Stimulated activated naive CD8-positive, alpha-beta T cell treated with anti-CD3 and anti-CD28 coated beads, Interleukin-15, Interleukin-2, amounts not matched to agents 100 U/mL and 50 U/mL, for 24 hours (primary cell): ENCODE measurements around the gene CRYL1.

Experiments used
- ATAC-seq: fragments of 150-1000 bp; cut with Tn5 transposase; one replicate; pipeline ENCODE4 v1.10.0; 2021
- DNase-seq: peaks from one replicate; pipeline ENCODE4 v3.0.0; 2021

The CRYL1 gene

DNA sequence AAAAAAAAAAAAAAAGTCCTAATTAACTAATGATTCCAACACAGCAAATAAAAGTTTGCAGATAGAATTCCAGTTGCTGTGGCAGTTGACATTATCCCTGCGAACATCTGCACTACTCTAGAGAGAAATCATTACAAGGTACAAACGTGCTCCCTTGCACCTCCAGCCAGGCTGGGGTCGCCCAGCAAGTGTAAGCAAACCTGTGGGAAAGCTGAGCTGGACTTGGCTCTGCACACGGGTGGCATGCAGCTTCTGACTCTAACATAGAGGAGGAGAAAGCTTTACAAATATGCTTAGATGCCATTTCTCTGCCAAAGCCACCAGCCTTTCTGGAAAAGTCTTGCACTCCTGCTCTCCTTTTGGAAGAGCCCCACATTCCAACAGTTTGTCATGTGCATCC is 103.3 kb downstream of the CRYL1 start:
- DNase-seq (no peak), ATAC-seq (no peak)

DNA sequence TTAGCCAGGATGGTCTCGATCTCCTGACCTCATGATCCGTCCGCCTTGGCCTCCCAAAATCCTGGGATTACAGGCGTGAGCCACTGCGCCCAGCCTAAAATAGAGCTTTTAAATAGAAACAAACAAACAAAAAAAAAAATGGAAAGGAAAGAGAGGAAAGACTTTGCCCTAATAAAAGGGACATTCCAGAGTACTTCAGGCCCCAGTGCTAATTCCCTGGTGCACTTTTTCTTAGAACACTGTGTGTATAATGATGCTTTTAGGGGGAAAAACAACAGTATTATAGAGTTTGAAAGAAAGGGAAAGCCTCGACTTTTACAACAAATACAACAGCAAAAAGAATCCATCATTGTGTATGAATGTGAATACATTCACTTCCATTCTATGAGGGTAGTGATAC is 104.7 kb downstream of the CRYL1 start:
- ATAC-seq, result no peak
- no peak for DNase-seq

DNA sequence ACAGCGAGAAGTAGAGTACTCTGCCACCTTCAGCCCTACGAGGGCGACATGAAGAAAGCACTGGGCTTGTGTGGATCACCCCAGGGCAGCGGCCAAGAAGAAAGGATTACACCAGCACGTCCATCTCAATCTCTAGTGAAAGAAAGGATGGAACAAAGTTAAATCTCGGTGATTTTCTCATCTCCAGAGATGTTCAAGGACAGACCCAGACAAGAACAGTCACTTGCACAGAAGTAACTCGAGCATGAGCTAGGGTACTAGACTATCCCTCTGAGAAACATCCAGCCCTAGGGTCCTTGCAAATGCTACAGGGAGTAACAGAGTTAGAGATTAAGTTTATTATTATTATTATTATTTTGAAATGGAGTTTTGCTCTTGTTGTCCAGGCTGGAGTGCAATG is 106.7 kb downstream of the CRYL1 start:
- no peak for DNase-seq
- ATAC-seq, result no peak

DNA sequence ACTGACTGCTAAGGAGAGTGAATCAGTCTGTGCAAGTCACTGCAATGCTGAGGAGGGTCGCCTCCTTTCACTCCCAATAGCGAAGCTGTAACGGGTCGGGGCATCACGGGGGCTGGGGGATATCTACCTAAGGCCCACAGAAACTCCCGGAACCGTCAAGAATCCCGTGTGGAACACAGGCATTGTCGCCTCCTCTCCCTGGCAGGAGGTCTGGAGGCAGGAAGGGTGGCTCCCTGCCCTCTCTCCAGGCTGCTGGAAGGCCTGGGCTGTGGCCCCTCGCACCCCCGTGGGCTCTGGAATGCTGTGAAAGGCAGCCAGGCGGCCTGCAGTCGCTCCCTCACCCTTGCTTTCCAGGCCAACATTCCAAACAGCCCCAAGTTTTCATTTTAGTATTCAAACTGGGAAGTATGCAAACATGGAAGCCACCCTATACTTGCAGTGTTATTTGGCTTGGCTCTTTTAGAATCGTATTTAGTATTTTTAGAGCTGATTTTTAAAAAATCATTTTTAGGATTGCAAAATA is 109.4 kb downstream of the CRYL1 start:
- no peak for DNase-seq
- ATAC-seq, result no peak

DNA sequence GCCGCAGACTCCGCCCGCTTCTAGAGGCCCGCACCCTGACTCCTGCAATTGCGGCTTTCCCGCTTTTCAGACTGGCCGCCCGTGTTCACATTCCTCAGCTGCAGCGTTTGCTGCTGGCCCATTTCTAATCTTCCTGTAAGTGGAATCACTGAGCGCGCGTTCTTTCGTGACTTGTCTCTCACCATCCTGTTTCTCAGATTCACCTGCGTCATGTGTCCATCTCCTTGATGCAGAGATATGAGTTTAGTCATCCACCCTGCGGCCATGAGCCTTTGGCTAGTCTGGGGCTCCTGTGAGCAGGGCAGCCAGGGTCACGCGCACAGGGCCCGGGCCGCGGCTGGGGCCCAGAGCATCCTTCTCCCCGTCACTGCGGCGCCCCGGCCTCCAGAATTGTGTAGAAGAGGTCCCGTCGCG is 110.0 kb downstream of the CRYL1 start:
- no peak for DNase-seq
- no peak for ATAC-seq

DNA sequence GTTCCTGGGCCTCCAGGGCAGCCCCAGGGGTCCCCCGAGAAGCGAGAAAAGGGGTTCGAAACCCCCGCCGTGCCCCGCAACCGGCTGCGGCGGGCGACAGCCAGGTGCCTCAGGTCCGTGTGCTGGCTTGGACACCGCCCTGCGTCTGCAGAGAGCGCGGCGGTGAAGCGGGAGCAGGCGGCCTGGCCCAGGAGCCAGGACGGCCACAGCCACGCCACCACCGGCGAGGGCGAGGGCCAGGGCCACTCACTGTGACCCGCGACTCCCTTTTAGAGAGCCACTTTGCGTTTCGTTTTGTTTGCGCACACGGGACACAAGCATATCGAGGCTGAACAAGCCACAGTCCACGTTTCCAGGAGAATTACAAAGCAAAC is 110.4 kb downstream of the CRYL1 start:
- DNase-seq (no peak), ATAC-seq (no peak)

DNA sequence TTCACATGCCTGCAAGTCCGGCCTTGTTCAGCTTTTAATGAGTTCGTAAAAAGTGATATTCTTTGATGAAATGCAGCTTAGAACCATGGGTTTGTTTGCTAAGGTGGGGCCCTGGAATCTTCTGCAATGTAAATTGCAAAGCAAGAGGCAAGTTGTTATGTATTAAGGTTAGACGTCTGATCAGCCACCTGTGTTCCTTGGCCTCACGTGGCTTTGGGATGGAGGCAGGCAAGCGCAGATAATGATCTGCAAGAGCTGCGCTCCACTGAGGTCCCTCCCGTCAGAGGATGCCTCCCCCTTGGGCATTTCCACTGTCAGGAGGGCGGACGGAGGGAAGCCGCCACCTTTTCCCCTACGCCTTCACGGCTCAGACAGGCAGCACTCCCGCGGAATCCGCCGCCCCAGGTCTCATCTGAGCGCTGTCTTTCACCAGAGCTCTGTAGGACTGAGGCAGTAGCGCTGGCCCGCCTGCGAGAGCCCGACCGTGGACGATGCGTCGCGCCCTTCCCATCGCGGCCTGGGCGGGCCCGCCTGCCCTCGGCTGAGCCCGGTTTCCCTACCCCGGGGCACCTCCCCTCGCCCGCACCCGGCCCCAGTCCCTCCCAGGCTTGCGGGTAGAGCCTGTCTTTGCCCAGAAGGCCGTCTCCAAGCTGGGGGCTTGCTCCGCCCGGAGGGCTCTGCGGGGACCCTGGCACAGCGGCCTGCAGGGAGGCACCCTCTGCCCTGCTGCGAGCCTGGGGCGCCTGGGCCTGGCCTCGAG is 110.9 kb downstream of the CRYL1 start:
- ATAC-seq, result no peak
- no peak for DNase-seq

DNA sequence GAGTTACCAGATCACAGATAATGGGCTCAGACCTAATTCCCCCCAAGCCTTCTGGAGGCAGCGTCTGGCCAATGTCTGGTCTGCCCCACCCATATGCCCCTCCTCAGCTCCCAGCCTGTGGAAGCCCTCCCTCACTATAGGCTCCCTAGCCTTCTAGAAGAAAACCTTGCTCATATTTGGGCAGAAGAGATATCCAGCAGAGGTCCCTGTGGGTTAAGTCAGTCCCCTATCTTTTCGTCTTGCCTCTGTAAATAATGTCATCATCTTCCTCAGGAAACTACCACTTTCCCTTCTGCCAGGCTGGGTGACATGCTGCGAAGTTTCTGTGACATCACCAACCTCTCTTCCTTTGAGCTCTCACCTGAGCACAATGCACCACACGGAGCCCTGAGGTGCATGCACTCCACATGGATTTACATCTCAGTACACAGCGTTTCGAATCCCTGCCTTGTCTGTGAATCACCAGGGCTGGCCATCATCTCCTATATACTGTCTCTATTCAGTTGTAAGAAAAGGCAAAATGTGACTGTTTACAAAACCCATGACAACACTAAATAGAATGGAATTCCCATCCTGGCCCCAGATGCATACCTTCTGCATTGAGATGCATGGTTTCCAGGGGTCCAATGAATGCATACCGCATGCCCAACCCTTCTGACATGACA is 112.8 kb downstream of the CRYL1 start:
- ATAC-seq (peak; percentile 67), DNase-seq (no peak)

DNA sequence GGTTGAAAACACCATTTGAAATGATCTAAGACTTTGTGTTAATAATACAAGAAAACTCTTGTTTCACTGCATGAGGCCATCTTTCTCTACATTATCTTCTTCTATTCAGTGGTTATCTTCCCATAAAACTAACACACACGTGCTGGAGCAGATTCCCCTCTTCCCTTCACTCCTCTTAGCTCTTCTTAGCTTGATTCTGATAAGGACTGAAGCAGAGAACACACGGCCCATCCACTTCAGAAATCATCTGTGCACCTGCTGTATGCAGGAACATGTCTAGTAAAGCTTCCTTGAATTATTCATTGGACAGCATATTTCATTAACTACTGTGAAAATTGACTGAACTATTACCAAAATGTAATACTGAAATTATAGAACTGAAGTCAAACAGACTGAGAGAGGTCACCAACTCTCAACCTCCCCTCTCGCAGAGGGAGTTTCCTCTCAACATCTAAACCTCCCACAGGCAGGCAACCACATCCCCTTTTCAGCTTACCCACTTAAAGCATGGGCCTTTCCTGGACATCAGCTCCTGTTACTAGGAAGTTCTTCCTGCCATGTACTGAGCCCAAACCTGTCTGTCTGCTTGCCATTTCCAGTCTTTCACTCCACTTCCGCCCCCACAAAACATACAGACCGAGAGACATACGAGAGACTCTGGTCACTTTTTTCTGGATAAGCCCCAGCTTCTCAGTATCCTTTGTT is 113.9 kb downstream of the CRYL1 start:
- ATAC-seq, result peak; percentile 83
- peak; percentile 47 for DNase-seq

DNA sequence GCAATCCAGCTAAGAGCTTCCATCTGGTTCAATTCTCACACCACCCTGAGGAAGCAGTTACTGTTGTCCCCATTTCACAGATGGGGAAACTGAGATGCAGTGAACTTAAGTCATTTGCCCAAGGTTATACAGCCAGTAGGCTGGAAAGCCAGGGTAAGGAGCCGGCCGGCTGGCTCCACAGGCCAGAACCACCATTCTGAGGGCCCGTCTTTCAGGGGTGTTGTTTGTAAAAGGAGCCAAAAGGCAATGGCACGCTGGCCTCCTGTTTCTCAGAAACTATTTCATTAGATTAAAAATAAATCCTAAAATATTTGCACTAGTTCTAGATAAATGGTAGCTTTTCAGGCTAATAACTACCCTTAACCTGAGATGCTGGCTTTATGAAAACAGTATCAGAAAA is 114.9 kb downstream of the CRYL1 start:
- ATAC-seq (no peak), DNase-seq (no peak)

DNA sequence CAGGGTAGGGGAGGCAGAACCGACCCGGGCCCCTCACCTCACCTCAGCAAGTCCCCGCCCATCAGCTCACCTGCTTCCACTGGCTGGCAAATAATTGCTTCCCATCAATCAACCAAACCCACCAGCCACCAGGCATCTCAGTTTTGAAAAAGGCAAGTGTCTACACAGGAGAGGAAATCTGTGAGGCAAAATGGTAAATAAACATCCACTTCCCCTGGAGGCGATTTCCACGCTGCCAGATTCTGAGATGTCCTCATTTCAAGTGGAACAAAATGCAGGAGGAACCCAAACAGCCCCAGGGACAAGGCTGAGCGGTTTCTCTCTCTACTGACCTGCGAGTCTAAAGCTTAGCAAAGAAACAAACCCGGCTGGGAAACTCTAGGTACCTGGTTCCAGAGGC is 117.5 kb downstream of the CRYL1 start:
- DNase-seq, result no peak
- no peak for ATAC-seq

DNA sequence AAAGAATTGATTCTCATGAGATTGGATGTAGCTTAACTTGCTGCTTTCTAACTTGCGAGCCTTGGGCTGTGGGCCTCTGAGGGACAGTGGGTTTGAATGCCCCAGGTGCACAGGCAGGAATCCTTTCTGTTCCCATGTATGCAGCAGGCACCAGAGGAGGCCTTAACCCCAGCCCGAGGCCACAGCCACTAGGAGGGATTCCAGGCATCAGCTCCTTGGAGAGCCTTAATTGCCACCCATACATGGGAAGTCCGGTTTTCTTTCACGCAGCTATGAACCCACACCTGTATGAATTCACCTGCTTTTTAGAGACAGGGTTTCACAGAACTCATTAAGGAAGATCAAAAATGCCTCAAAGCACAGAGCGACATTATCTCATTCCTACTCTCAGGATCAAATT is 117.9 kb downstream of the CRYL1 start:
- DNase-seq, result no peak
- ATAC-seq, result no peak

DNA sequence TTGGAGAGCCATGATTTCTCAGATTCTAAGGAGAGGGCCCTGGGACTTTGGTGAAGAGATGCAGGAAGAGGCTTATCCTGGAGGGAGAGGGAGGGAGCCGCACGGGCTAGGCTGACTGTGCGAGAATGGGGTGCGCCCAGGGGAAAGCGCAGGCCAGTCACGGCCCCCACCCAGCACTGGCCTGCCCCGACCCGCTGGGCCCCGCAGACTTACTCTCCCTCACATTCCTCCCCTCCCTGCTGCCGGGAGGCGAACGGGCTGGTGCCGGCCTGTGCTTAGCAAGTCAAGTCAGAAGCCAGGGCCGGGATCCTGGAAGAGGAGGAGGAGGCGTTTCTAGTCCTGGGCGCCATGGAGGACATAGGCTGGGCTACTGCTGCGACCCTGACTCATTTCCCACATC is 120.0 kb downstream of the CRYL1 start:
- no peak for DNase-seq
- ATAC-seq, result no peak

DNA sequence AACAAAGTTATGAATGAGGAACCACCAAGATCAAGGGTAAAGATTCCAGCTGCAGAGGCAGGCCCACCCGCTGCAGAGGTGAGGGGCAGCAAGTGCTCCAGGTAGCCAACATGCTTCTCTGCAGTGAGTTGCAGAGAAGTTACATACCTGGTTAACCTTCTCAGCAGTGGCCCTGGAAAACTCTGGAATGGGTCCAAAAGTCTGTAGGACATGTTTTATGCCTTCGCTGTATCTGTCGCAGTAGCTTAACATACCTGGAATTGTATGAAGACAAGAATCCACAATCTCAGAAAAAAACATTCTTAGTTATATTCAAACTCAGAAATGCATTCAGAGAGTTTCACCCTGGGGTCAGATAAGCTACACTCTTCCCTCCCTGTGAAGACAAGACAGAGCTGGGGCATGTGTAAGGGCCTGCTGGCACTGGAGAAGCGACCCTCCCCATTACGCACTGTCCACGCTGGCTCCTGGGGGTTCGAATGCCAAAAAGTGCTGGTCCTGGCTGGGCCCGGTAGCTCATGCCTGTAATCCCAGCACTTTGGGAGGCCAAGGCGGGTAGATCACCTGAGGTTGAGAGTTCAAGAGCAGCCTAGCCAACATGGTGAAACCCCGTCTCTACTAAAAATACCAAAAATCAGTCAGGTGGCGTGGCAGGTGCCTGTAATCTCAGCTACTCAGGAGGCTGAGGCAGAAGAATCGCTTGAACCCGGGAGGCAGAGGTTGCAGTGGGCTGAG is 121.0 kb downstream of the CRYL1 start:
- DNase-seq (no peak), ATAC-seq (no peak)

DNA sequence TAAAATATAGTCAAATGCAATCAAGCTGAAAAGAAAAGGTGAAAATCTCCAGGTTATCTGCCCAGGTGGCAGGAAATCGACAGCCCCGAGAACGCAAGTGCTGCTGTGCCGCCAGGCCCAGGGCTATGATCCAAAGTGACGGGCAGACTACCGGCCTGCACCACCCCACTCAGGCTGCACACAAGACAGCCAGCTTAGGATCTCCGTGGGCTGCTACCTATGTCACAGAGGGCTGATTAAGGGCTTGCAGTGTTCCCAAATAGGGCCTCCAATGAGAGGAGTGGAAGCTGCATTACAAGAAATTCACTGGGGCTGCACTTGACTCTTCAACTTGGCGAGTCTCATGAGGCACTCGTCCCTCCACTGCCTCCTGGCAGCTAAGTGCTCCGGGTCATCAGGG is 121.8 kb downstream of the CRYL1 start:
- ATAC-seq, result no peak
- DNase-seq, result no peak

DNA sequence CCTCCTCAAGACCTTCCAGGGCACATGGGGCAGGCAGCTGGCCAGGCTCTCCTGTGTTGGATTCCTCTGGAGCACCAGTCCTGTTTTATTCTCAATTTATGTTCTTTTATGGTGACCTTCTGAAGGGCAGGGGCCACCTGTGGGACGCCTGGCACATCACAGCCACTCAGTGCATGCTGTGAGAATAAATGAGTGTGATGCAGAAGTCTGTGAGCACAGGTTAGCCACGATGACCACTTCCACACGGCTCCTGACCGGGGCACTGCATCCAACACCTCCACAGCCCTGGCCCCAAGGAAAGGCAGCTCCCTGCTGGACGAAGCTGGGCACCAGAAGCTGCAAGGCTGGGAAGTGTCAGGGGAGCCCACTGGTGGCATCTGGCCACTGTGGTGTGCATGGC is 122.8 kb downstream of the CRYL1 start:
- ATAC-seq, result no peak
- DNase-seq, result no peak

DNA sequence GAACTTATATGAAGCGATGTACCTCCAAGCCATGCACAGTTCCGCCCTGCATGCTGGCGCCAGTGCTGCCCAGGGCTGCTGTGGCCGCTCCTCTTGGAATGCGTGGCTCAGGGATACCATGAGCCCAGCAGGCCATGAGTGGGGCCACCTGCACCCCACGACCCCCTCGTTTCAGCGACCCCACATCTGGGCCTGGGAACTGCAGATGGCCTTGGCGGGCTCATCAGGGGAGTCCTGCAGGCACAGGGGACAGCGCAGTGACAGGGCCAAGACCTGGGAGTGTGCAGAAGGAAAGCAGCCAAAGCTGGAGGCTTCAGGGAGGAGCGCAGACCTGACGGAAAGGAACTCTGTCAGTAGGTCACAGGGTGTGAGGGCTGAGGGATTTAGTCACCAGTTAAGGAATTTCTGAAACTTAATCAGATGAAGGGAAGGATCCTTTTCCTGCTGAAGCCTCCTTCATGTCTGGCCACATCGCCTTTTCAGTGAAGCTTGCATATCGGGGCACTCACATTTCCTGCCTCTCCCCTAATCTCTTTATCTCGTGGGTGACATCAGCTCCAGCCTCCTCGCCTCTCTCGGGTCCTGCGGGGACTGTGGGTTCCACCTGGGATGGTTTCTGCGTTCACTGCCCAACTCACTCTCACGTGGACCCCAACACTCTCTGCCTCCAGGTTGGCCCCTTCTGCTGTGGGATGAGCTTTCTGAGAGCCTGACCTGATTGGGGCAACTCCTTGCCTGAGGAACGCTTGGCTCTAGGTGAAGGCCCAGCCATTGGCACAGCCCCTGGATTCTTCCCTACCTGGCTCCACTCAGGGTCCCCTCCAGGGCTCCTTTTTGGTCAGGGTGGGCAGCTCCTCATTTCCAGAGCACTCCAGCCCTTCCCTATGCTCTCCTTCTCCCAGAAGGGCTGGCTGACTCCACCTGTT is 123.5 kb downstream of the CRYL1 start:
- ATAC-seq (no peak), DNase-seq (no peak)

DNA sequence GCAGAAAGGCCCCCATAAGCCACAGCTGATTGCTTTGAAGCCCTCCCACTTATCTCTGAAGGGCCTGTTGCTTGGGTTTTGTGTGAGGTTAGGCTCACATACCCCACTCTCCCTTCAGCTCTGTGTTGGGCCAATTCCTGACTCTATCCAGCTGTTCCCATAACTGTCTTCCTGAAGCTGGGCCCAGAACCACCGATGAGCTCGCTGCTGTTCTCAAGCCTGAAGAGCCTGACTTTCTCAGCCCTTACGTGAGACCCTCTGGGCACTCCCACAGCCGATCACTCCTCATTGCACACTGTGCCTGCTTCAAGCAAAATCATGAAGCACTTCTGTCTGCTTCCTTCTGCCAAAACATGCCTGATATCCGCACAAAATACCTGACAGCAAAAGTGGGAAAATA is 124.1 kb downstream of the CRYL1 start:
- no peak for ATAC-seq
- no peak for DNase-seq

DNA sequence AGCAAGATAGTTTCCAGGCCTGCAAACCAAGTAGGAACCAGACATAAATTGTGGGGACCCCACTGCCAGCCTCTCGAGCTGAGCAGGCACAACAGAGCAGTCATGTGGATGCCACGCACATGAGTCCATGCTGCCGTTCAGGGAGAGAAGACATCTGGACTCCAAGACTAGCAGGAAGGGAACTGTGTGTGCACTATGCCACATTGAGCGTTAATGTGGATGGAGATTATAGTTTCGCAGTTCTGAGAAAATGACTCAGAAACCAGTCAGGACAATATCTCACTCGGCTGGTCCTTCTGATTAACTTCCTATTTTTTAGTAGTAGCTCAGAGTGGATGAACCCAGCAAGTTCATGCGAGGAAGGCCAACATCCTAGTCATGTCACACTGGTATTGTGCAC is 124.9 kb downstream of the CRYL1 start:
- ATAC-seq (peak; percentile 52), DNase-seq (no peak)

DNA sequence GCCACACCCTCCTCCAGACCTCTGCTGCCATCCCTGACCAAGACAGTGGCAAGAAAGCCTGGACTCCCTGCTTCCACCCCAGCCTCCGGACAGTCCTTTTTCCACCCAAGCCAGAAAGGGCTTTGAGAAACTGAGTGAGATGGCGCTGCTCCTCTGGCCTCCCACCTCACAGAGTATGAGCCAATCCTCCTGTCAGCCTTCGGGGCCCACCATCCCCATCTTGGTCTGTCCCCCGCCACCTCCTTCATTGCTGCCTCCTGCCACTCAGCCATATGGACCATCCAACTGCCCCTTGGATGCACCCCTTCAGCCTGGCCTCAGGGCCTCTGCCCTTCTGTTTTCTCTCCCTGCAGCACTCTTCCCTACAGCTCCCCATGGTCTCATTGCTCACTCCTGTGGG is 125.7 kb downstream of the CRYL1 start:
- DNase-seq (no peak), ATAC-seq (no peak)

DNA sequence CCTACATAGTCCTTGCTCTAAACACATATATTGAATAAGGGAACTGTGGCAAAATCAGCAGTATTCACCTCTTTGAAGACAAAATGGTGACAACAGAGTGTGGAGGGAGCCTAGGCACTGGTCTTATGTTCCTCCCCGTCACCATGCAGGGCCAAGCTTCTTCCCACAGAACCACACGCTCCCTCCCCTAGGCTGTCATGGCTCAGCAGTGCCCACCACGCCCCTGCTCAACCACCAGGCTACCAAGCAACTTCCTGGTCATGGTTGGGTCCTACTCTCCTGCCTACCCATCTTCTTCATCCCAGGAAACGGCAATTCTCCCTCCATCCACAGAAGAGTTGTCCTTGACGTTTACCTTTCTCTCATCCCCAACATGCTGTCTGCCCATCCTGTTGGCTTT is 126.1 kb downstream of the CRYL1 start:
- ATAC-seq, result no peak
- DNase-seq, result no peak

DNA sequence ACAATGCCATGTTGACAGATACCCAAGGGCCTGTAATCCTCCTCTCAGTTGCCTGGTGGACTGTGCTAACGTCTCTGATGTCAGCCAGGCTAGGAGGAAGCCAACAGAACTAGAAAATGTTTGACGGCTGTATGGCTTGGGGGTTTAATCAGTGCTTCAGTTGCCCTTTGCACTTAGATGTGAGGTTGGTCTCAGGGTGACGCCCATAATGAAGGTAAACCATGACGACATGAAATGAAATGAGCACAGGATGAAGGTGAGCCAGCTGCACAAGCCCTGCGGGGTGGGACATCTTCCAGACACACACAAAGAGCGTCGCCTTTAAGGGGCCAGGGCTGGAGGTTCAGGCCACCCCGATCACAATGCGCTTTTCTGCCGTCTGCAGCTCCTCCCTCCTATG is 127.2 kb downstream of the CRYL1 start:
- ATAC-seq (no peak), DNase-seq (no peak)
